Measurements from ENCODE around the gene CHD9NB. TPM values are rescaled to one million over a fixed set of nuclear protein-coding genes. Genes with fewer than 3 reads are reported as not detected.

The CHD9NB gene
- total RNA-seq, 1 experiment from 2014 or later: 2.9 TPM

- H3K9me3 Mint-ChIP-seq (ENCODE audit: unreplicated experiment): no peaks in the 10 kb centered on the region
- ChIA-PET POLR2A (interaction anchor here (0.9 to 3.3 kb wide), 4 partner anchors 10 to 70 kb away, joined by 3 to 22 read pairs (median 14); partner anchors contain the start of gene CHD9), CTCF (interaction anchor here (1.3 to 2.4 kb wide), 3 partner anchors 10 to 34 kb away, joined by 4 to 9 read pairs (median 4); no protein-coding TSS in a partner anchor)
- H3K27ac Mint-ChIP-seq (ENCODE audit: low read depth, unreplicated experiment): peak overlapping the region; percentile 50
- peak; percentile 85 for DNase-seq (ENCODE audit: unreplicated experiment)
- no TSS peak for BruUV-seq (replicated peaks)
- TF ChIP-seq, protein P1, sequence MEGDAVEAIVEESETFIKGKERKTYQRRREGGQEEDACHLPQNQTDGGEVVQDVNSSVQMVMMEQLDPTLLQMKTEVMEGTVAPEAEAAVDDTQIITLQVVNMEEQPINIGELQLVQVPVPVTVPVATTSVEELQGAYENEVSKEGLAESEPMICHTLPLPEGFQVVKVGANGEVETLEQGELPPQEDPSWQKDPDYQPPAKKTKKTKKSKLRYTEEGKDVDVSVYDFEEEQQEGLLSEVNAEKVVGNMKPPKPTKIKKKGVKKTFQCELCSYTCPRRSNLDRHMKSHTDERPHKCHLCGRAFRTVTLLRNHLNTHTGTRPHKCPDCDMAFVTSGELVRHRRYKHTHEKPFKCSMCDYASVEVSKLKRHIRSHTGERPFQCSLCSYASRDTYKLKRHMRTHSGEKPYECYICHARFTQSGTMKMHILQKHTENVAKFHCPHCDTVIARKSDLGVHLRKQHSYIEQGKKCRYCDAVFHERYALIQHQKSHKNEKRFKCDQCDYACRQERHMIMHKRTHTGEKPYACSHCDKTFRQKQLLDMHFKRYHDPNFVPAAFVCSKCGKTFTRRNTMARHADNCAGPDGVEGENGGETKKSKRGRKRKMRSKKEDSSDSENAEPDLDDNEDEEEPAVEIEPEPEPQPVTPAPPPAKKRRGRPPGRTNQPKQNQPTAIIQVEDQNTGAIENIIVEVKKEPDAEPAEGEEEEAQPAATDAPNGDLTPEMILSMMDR (IDR thresholded peaks at IDR 0.05; ENCODE audit: unreplicated experiment): no peak
- H3K4me1 Mint-ChIP-seq (ENCODE audit: insufficient read depth, unreplicated experiment): peaks cover 52% of the 10 kb centered on the region
- H3K36me3 Mint-ChIP-seq (ENCODE audit: insufficient read depth, unreplicated experiment): peaks cover 15% of the 10 kb centered on the region
- intact Hi-C loops (cut with micrococcal nuclease): no loop called here
- peak overlapping the region; percentile 67 for H3K4me3 Mint-ChIP-seq (ENCODE audit: unreplicated experiment)
- no peaks in the 10 kb centered on the region for H3K27me3 Mint-ChIP-seq (ENCODE audit: insufficient read depth, unreplicated experiment)
Observed at GRCh38 chr16:53089434-53090285, 37.0 kb upstream of the CHD9NB start.

- Mint-ChIP-seq H3K27ac (ENCODE audit: low read depth, unreplicated experiment) (peak overlapping the region; percentile 35), H3K27me3 (ENCODE audit: insufficient read depth, unreplicated experiment) (no peaks in the 10 kb centered on the region), H3K4me1 (ENCODE audit: insufficient read depth, unreplicated experiment) (peaks cover 60% of the 10 kb centered on the region), H3K4me3 (ENCODE audit: unreplicated experiment) (no peak overlapping the region), H3K36me3 (ENCODE audit: insufficient read depth, unreplicated experiment) (peaks cover 23% of the 10 kb centered on the region), H3K9me3 (ENCODE audit: unreplicated experiment) (no peaks in the 10 kb centered on the region)
- ChIA-PET CTCF (interaction anchor here (1.6 to 5.8 kb wide), 3 partner anchors 11 to 32 kb away, joined by 5 to 34 read pairs (median 22); partner anchors contain the start of gene CHD9), POLR2A (interaction anchor here (1.7 to 9.9 kb wide), 3 partner anchors 13 to 45 kb away, joined by 5 to 100 read pairs (median 57); partner anchors contain the start of genes CHD9 and CHD9NB)
- BruUV-seq (replicated peaks): no TSS peak
- TF ChIP-seq, protein P1 (IDR thresholded peaks at IDR 0.05; ENCODE audit: unreplicated experiment): no peak
- no peak for DNase-seq (ENCODE audit: unreplicated experiment)
- intact Hi-C loops (cut with micrococcal nuclease): no loop called here
Observed at GRCh38 chr16:53087101-53087500, 34.4 kb upstream of the CHD9NB start.

GRCh38 chr16:53085931-53086421 is 33.3 kb upstream of the CHD9NB start:
- H3K4me1 Mint-ChIP-seq (ENCODE audit: insufficient read depth, unreplicated experiment): peaks cover 55% of the 10 kb centered on the region
- intact Hi-C loops (cut with micrococcal nuclease): loop anchor here (2.0 kb wide), 1 partner anchor 13 kb away; no protein-coding TSS in a partner anchor
- POLR2A ChIA-PET: interaction anchor here (0.7 to 9.9 kb wide), 9 partner anchors 9 to 122 kb away, joined by 3 to 100 read pairs (median 5); partner anchors contain the start of genes CHD9 and CHD9NB
- no peak for DNase-seq (ENCODE audit: unreplicated experiment)
- BruUV-seq (replicated peaks): no TSS peak
- TF ChIP-seq, protein P1 (IDR thresholded peaks at IDR 0.05; ENCODE audit: unreplicated experiment): no peak
- H3K36me3 Mint-ChIP-seq (ENCODE audit: insufficient read depth, unreplicated experiment): peaks cover 23% of the 10 kb centered on the region
- H3K27me3 Mint-ChIP-seq (ENCODE audit: insufficient read depth, unreplicated experiment): no peaks in the 10 kb centered on the region
- peak overlapping the region; percentile 98 for H3K27ac Mint-ChIP-seq (ENCODE audit: low read depth, unreplicated experiment)
- CTCF ChIA-PET: interaction anchor here (0.6 to 5.8 kb wide), 7 partner anchors 8 to 826 kb away, joined by 3 to 34 read pairs (median 5); partner anchors contain the start of gene CHD9
- peak overlapping the region; percentile 21 for H3K4me3 Mint-ChIP-seq (ENCODE audit: unreplicated experiment)
- H3K9me3 Mint-ChIP-seq (ENCODE audit: unreplicated experiment): no peaks in the 10 kb centered on the region
